Right renal cortex interstitium (tissue), 3 donors: ENCODE data around the gene SETBP1. TPM values are rescaled to one million over a fixed set of nuclear protein-coding genes. Genes with fewer than 3 reads are reported as not detected.
"Not testable (repeated sequence)": the region's sequence is repeated elsewhere in the genome, so short reads cannot be mapped to it uniquely, and the experiment has no call there.

Source experiments
- DNase-seq, 3 donors: peaks; one replicate each; pipeline ENCODE4 v3.0.0-alpha.2; 2013; ENCODE audit warnings: low read depth in 3 of 3, low spot score in 2 of 3
- polyA plus RNA-seq, 3 donors: library from polyadenylated mRNA; unstranded; fragments of 120-200 nt; gene quantifications; one replicate each; pipeline ENCODE4 v1.2.1, GENCODE V29; 2013; ENCODE audit not compliant: insufficient read length in 3 of 3

The SETBP1 gene
- polyA plus RNA-seq, 3 donors, result 27.5 to 32.4 (median 30.1) TPM

DNA sequence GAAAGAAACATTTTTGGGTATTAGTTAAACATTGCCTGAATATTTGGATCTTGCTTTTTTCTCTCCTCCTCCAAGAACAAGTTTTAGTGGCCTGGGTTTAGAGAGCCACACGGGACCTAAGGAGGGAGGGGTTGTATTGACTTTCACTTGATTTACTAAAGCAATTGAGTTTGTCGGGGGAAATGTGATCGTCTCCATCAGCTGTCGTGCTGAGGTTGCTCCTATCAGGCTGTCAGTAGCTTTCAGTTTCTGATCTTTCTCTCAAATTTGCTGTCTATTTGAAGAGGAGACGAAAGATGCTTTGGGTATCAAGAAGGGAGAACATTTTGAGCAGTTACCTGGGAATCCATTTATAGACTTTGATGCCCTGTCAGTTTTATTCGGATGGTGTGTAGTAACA lies 106.0 kb downstream of the SETBP1 start:
- no peak for DNase-seq

DNA sequence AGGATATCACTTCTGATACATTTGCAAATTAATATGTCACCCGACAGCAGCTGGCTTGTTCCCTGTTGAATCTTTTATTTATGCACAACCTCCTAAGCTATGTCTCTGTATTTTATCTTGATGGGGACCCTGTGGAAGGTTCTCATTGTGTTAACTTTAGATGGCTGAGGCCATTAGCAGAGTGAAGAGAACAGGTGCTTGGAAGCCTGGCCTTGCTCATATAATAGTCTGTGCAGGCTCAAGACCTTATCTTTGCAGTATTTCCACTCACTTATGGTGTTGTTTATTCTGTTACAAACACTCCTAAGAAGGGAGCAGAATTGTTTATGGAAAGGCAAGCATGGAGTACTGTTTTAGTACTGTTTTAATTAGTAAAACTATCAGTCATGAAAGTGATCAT lies 107.6 kb downstream of the SETBP1 start:
- DNase-seq, result no peak

DNA sequence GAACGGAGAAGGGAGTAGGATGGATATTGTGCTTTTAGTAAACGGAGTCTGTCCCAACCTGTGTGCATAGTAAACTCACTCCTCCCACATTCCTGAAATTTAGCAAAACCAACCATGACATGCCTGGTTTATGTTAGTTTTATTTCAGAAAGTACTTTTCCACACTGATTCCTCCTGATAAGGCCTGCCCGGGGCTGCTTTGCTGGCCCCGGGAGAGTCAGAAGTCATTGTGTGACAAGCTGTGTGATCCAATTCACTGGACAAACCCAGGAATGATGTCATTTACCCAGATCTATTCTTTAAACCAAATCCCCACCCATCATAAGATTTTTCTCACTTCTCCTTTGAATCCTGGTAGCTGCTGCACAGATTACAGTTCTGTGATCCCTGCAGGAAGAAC lies 109.0 kb downstream of the SETBP1 start:
- DNase-seq, result no peak

DNA sequence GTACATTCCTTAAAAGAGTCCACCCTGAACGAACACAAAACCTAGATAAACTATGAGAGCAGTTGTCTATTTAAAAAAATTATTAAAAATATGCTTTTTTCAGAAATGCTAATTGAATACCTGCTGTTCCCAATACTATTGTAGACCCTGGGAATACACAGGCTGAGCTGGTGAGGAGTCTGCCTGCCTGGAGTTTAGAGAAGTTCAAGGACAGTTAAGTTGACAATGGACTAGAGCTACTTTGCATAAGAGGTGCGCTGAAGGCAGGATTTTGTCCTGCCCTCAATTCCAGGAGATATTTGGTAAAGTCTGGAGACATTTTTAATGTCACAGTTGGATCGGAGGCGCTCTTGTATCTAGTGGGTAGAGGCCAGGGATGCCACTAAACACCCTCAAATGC lies 110.2 kb downstream of the SETBP1 start:
- no peak for DNase-seq

DNA sequence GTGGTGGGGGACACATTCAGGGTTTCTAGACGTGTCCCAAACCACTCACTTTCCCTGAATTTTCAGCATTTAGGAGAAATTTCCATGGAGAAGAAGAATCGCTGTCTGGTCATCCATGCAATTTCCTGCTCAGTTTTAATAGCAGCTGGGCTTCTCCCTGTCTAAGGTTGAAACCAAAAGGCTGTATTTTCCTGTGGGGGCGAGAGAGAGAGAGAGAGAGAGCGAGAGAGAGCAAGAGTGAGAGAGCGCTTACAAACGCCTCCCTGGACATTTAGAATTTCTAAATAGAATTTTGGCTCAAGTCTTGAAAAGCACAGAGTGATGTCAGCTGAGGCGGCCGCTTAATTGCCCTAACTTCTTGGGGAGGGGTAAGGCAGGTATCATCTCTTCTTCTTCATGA lies 110.8 kb downstream of the SETBP1 start:
- no peak for DNase-seq

DNA sequence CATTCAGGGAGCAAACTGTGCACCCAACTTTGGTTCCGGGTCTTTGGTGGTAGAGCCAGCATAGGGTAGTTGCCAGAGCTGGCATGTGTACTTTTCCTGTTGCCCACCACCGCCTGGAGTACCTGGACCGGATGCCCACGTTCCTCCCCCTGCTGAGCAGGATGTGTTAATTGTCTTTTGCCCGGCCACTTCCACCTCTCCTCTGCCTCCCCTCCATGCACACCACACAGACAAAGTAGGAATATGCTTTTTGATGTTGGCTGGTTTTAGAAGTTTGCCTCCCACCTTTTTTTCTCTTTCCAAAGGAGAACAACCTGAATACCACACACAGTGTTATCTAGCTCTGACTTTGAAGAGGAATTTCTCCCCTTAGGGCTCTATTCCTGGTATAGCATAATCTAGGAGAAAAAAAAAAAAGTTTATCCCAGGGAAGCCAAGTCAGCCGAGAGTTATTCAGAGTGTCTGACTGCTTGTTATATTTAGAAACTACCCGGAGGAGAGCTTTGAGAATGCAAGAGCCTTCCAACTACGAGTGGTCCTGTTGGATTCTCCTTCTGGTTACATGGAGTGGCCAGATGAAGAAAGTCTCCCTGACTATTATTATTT lies 111.9 kb downstream of the SETBP1 start:
- DNase-seq, result no peak

DNA sequence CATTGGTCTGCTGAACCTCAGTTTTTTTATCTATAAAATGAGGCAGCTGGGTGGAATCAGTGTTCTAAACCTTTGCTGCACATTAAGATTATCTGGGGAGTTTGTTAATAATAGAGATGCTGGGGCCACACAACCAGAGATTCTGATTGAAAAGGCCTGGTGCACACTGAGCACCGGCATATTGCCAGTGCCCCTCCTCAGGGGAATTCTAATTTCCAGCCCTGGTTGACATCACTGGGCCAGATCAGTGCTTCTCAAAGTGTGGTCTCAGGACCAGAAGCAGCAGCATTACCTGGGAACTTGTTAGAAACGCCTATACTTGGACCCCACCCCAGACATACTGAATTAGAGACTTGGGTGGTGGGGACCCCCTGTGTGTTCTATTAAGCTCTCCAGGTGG lies 112.5 kb downstream of the SETBP1 start:
- DNase-seq, result no peak

DNA sequence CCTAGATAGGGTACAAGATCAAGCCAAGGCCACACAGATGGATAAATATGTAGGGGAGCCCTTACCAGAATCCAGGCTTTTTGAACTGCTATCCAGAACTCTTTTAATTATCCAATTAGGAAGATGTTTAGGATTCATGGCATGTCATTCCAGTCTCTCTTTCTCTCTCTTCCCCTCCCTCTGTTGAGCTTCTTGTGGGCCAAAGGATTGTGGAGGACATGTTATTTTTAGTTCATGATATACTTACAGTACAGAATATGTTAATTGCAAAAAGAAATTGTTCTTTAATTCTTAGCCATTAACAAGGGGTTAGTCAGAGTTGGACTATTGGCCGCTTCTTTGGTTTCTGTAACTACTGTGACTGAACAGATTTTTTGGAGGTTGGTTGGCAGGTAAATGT lies 113.0 kb downstream of the SETBP1 start:
- no peak for DNase-seq

DNA sequence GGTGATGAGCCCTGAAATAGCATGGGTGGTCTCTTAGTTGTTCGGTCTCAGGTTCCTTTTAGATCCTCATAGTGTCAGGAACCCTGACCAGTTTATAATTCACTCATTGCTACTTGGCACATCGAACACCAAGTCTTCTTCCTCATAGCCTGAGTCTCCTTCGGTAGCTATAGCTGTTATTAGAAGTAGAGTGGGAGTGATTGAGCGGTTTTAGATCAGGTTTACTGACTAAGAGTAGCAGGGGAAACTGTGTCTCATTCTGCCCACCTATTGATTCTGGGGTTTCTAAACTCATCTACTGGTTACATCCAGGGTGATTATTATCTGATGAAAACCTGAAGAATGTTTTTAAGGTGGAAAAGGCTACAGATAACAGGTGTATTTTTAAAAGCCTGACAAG lies 114.6 kb downstream of the SETBP1 start:
- DNase-seq, result no peak

DNA sequence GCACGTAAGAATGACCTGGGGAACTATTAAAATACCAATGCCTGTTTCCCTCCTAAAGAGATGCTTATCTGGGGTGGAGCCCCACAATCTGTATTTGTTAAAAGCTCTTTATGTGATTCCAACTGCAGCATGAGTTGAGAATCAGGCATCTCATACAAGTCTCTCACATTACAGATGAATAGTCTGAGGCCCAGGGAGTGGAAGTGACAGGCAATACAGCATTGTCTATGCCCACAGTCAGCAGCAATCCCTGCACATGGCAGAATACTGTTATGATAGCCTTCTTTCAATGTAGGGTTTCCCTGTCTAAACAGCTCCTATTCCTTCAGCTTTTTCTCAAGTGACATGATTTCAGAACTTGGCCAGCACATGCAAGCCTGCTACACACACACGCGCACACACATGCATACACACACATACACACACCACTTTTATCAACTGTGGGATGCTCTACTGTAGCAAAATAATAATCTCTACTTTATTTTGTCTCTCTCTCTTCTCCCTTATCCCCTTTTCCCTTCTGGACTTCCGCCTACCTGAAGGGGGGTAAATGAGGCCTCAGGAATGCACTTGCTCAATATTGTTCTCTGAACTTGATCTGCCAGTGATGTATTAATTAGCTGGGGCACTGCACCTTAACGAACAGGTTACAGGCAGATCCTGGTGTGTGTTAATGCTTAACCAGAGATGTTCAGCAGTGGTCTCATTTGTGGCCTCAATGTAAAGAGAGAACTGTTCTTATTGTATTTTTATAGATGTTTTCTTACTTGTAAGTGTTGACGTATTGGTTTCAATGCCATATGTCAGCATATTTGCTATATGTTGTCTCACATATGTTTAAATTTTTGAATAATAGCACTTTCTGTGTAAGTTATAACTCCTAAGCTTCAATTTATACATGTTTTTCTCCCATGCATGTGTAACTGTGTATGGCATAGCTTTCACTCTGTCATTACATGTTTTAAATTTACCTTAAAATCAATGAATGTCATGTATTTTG lies 116.0 kb downstream of the SETBP1 start:
- no peak for DNase-seq

DNA sequence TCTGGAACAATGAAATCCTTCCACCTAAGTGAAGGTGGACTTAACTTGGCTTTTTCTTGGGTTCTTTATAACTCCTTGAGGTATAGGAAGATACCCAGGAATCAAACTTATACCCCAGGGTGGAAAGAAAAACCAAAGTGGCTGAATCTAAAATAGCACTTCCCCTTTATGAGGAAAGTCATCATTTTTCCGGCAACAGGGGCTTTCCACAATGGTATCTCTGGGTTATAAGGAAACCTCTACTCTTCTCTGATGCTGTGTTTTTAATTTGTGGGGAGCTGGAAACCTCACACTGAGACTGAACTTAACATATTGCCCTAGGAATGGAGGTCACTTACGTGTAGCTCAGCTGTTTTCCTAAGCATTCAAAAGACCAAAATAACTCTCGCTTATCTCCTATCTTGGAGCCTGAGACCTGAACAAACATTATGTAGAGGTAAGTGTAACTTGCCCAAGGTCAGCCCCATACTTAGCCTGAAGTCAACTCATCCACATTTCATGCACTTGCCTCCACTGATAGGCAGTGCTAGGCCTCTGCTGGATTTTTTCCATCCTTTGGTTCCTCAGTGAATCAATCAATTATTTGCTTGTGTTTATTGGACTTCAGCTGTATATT lies 117.9 kb downstream of the SETBP1 start:
- DNase-seq, result no peak

DNA sequence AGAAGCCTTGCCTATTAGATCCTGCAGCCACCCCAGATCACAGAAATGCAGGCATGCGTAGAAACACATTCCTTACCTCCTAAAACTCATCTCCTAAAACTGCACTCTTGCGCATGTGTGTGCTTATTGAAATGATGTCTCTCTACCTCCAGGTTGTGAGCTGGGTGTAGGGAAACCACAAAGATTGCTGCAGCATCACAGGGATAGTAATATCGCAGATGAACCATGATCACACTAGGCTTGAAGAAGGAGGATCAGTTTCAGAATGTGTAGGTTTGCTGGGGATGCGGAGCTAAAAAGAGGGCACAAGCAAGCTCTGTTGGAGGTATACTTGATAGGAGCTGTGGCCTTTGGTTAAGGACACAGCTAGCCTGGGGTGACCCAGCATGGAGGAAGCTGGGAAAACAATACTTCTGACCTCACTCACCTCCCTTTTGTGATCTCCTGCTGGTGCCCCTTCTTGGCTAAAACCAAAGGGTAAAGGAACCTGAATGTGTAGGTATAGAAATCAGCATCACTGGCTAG lies 118.8 kb downstream of the SETBP1 start:
- DNase-seq, result no peak

DNA sequence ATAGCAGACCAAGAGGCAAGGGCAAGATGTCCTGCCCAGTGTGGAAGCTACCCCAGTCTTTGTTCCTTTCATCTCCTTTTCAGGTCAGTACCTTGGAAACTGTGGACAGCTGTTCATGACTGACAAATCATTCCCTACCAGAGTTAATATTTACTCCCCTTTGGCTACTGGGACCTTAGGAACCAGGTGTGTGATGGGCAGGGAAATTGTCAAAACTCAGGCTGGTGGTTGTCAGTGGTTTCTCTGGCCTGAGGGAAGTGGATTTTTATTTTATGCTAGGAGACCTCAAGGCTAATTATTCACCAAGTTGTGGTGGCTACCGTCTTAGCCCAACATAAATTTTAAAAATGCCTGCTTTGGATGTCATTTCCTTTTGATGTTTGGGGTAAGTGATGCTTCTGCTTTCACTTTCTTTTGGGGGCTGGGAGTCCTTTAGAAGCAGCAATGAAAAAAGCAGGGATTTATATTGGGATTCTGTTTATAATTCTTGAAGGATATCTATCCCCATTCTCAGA lies 119.3 kb downstream of the SETBP1 start:
- DNase-seq, result no peak

DNA sequence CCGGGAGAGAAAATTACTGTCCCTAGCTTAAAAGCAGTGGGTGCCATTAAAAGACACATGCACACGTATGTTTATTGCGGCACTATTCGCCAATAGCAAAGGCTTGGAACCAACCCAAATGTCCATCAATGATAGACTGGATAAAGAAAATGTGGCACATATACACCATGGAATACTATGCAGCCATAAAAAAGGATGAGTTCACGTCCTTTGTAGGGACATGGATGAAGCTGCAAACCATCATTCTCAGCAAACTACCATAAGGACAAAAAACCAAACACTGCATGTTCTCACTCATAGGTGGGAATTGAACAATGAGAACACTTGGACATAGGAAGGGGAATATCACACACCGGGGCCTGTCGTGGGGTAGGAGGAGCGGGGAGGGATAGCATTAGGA lies 120.1 kb downstream of the SETBP1 start:
- not testable (repeated sequence) for DNase-seq

DNA sequence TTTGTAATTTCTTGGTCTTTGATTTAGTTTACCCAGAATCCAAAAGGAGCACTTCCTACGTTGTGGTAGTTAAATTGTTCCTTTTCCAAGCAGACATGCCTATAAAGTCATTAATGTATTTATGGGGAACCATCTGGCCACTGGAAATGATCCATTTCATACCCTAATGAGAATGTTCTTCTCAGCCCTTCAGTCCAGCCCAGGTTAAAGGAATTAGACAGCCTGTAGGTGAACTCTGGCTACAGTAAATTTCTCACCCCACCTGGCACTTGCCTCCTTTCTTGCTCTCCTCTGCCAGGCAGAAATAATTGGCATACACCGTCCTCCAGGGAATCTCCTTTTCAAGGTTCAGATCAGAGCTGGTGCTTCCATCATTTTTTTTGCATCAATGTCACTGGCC lies 121.1 kb downstream of the SETBP1 start:
- no peak for DNase-seq

DNA sequence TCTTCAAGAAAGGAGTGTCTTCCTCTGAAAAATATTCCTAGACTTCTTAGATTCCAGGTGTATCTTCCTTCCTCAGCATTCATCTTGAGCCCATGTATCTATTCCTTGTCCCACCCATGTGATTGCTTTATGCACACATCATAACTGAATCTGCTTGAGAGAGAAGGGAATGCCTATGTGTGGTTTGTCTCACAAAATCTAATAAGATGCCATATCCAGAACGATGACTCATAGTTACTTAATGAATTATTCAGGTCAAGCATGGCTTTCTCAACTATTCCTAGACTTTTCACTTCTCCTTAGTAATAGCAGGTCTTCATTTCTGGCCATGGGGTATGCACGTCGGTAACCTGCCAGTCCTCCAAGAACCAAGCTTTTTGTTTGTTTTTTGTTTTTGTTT lies 121.8 kb downstream of the SETBP1 start:
- DNase-seq, result no peak

DNA sequence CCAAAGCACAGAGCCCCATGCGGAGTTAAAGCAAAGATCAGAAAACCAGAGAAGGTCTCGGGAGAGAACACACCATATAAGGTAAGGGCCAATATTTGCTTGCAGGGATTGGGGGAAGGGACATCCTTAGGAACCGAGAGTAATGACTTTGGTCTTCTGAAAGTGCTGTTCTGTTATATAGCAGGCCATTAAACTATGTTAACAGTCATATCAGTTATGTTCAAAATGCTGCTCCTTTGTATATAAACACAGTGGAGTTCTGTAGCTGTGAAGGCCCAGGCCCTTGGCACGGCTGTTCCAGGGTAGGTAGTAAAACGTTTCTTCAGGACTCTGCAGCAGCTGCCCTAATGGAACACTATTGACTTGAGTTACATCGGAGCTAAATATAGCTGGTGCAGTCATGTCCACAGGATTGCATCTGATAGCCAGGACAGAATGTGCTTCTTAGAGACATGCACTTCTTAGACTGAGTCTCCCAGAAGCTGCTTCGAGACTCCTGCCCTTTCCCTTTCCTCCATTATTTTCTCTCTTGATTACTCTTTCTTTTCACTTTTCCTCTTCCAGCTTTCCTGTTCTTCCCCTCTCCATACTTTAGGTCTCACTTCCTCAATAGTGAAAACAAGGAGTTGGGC lies 122.4 kb downstream of the SETBP1 start:
- DNase-seq, result no peak

DNA sequence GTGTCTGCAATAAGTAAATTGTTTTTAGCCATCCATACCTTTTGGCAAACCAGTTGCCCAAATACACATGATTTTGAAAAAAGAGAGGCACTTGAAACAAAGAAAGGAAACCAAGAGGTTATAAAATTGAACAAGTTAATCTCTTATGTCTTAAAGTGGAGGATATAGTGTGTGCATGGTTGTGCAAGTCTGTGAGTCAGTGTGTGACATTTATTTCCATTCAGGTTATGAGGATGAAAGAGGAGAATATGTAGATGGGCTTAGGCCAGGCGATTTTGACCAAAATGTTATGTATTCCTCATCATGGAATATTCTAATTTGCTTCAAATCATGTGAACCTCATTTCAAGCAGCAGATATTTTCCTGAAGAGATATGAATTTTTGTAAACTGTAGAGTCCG lies 123.3 kb downstream of the SETBP1 start:
- DNase-seq, result no peak

DNA sequence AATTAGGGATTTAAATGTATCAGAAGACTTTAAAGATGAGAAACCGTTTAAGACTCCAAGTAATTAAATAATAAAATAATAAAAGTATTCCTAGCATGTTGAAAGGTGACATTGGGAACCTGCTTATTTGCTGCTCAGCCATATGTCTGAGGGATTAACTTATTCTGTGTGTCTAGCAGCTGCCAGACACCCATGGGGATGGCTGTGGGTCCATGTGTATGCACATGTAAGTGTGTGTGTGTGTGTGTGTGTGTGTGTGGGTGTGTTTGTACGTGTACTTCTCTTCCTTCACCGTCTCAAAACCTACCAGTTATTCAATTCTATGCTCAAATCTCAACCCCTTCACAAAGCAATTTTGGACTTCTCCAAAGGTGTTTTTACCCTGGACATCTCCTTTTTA lies 124.5 kb downstream of the SETBP1 start:
- no peak for DNase-seq

DNA sequence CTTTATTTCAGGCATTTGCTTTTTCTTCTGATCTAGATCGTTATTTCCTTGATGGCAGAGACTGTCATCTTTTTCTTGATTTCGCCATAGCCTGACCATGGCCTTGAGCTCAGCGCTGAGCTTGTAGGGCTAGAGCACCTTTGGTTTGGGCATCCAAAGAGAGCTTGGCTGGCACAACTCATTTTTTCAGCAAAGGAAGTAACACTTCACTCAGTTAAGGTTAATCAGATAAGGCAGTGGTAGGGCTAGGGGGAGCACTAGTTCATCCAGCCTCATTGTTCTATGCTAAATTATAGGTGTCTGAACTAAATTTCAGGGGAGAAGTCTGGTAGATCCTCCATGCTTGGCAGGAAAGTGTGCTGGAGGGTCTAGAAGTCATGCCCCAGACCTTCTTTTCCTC lies 125.0 kb downstream of the SETBP1 start:
- no peak for DNase-seq

DNA sequence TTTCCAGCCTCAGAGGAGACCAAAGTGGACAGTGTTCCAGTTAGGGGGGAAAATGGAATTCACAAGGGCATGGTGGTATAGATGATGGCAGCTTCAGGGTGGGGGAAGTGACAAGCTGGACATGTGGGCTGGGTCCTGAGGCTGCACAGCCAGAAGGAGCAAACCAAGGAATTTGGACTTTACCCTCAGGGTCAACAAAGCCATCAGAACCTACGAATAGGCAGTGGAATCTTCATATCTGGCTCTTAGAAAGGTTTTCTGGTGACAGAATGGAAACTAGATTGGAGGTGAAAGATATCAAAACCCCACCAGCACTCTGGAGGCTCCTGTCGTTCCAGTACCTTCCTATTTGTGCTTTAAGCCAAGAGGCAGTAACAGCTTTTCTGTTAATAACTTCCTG lies 127.1 kb downstream of the SETBP1 start:
- no peak for DNase-seq
